IPS-20b (cell line): ENCODE data around the gene IDH1.

Source experiments
- H3K27ac ChIP-seq: one replicate; pipeline ENCODE4 v1.5.1; 2013; ENCODE audit warnings: low read length
- H3K27me3 ChIP-seq: 2 replicates; pipeline ENCODE4 v1.6.1; 2013; ENCODE audit warnings: mild to moderate bottlenecking, low read length, inconsistent platforms; ENCODE audit not compliant: insufficient read depth
- H3K36me3 ChIP-seq: 2 replicates; pipeline ENCODE4 v1.6.1; 2013; ENCODE audit warnings: low read depth, mild to moderate bottlenecking, inconsistent platforms, low read length, moderate library complexity; ENCODE audit not compliant: insufficient read depth
- H3K4me1 ChIP-seq: 2 replicates; pipeline ENCODE4 v1.6.1; 2013; ENCODE audit warnings: mild to moderate bottlenecking, control low read depth, inconsistent platforms, low read length, moderate library complexity; ENCODE audit not compliant: insufficient read depth
- H3K4me3 ChIP-seq: 2 replicates; pipeline ENCODE4 v1.5.1; 2013; ENCODE audit warnings: mild to moderate bottlenecking, low read length, inconsistent platforms
- H3K9ac ChIP-seq: 2 replicates; pipeline ENCODE4 v1.6.1; 2013; ENCODE audit warnings: low read depth, mild to moderate bottlenecking, inconsistent platforms, low read length, moderate library complexity
- H3K9me3 ChIP-seq: 2 replicates; pipeline ENCODE4 v1.6.1; 2013; ENCODE audit warnings: mild to moderate bottlenecking, low read depth, low read length, inconsistent platforms; ENCODE audit not compliant: insufficient read depth

IDH1 gene

GRCh38 chr2:208254871-208255556 lies at the start of gene IDH1:
Gene IDH1 (minus strand): TSS chr2:208255071. CDS start chr2:208251551, 3,520 bp downstream.
- peak within 1 kb of the TSS; percentile 94 for H3K27ac ChIP-seq
- peak within 1 kb of the TSS; percentile 96 for H3K9ac ChIP-seq
- H3K4me1 ChIP-seq: peaks cover 11% of the 10 kb centered on the region; the same call in 1 of the 2 replicates
- no peaks in the 10 kb centered on the region for H3K27me3 ChIP-seq
- peak within 1 kb of the TSS; percentile 98 for H3K4me3 ChIP-seq
- H3K9me3 ChIP-seq: no peaks in the 10 kb centered on the region
- H3K36me3 ChIP-seq: peaks cover 40% of the 10 kb centered on the region

DNA sequence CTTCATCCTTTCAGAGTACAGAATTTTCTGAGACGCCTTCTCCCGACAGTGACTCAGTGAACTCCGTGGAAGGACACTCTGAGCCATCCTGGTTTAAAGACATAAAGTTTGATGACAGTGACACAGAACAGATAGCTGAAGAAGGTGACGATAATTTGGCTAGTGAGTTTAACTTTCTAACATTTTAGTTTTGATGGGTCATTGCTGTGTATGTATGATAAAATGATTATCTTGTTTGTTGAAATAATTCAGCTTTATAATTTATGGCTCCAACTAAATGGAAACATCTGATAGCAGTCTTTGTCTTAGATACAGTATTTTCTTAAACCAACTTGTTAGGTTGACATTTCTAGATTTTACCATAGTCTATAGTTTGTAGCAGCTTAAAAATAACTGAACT lies 49.3 kb upstream of the IDH1 start:
- Histone ChIP-seq H3K9ac (no peak overlapping the region), H3K27ac (no peak overlapping the region), H3K4me3 (no peak overlapping the region), H3K4me1 (no peaks in the 10 kb centered on the region; the same call in 1 of the 2 replicates), H3K36me3 (peaks cover 70% of the 10 kb centered on the region), H3K27me3 (no peaks in the 10 kb centered on the region), H3K9me3 (no peaks in the 10 kb centered on the region)

DNA sequence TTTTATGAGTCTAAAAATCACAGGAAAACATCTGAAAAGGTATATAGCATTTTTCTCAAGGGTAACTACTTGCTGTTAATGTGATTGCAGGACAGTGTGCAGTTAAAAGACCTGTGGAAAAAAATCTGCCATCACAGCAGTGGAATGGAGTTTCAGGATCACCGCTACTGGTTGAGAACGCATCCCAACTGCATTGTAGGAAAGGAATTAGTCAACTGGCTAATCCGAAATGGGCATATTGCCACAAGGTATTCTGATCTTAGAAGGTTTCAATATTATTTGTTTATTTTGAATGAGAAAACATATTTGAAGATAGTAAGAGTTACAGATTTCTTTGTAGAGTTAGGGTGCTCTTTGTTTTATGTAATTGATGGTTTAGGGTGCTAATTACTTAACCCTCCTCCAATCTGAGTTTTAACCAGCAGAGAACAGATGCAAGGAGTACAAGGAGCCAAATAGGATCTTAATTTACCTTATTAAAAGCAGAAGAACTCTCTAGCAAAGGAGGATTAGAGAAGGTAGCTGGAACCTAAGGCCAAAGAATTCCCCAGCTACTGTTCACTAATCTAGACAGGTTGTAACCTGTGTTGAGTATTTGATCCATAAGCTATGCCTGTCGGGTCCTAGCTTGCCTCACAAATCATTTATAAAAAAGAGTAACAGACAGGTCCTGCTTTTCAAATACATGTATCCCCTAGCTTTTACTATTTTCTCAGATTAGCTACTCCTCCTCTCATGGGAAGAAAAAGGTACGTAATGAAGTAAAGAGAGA lies 46.2 kb upstream of the IDH1 start:
- H3K4me1 ChIP-seq: no peaks in the 10 kb centered on the region; the same call in 1 of the 2 replicates
- H3K9me3 ChIP-seq: no peaks in the 10 kb centered on the region
- no peaks in the 10 kb centered on the region for H3K27me3 ChIP-seq
- H3K4me3 ChIP-seq: no peak overlapping the region
- no peak overlapping the region for H3K9ac ChIP-seq
- no peak overlapping the region for H3K27ac ChIP-seq
- peaks cover 87% of the 10 kb centered on the region for H3K36me3 ChIP-seq

DNA sequence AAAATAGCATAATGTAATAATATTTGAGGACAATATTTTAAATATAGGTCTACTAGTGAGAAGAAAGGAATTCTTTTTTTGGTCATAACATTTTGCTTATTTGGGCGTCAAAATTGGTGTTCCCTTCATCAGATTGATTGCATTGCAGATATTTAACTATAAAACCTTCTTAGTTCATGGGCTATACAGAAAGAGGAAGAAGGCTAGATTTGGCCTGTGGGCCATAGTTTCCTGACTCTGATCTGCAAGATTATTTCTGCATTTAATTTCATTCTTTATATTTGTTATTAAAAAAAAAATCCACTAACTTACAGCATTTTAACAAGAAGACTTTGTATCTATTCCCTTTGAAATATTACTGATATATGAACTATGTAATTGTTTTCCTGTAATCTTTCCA lies 43.1 kb upstream of the IDH1 start:
- Histone ChIP-seq H3K27me3 (no peaks in the 10 kb centered on the region), H3K4me3 (no peak overlapping the region), H3K27ac (no peak overlapping the region), H3K36me3 (peaks cover 85% of the 10 kb centered on the region), H3K4me1 (no peaks in the 10 kb centered on the region), H3K9me3 (no peaks in the 10 kb centered on the region), H3K9ac (no peak overlapping the region)

DNA sequence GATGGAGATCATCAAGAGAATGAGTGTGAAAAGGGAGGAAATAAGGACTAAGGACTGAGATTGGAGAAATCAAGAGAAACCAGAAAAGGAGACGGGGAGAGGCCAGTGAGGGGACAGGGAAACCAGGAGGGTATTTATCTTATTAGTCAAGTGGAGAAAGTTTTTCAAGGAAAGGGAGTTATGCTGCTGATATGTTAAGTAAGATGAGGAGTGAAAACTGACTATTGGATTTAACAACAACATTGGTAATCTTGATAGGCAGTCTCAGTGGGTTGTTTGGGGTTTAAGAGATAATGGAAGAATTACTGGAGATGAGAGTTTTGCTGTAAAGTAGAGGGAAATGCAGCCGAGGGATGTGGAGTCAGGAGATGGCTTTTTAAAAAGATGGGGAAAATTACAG lies 41.7 kb upstream of the IDH1 start:
- Histone ChIP-seq H3K27ac (no peak overlapping the region), H3K9me3 (no peaks in the 10 kb centered on the region), H3K36me3 (peaks cover 81% of the 10 kb centered on the region), H3K27me3 (no peaks in the 10 kb centered on the region), H3K4me1 (no peaks in the 10 kb centered on the region), H3K9ac (no peak overlapping the region), H3K4me3 (no peak overlapping the region)

DNA sequence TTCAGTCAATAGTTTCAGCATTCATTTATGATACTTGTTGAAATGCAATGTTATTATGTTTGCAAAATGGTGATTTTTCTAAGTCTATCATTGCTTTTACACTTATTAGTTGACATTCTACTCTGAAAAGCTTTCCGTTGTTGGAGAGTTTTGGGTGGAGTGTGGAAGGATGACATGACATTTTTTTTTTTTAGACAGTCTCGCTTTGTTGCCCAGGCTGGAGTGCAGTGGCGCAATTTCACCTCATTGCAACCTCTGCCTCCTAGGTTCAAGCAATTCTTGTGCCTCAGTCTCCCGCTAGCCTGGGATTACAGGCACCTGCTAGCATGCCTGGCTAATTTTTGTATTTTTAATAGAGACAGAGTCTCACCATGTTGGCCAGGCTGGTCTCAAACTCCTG lies 41.0 kb upstream of the IDH1 start:
- Histone ChIP-seq H3K9me3 (peaks cover under 1% of the 10 kb centered on the region; the same call in 1 of the 2 replicates), H3K27ac (no peak overlapping the region), H3K9ac (no peak overlapping the region), H3K4me3 (no peak overlapping the region), H3K27me3 (no peaks in the 10 kb centered on the region), H3K36me3 (peaks cover 76% of the 10 kb centered on the region), H3K4me1 (no peaks in the 10 kb centered on the region)

DNA sequence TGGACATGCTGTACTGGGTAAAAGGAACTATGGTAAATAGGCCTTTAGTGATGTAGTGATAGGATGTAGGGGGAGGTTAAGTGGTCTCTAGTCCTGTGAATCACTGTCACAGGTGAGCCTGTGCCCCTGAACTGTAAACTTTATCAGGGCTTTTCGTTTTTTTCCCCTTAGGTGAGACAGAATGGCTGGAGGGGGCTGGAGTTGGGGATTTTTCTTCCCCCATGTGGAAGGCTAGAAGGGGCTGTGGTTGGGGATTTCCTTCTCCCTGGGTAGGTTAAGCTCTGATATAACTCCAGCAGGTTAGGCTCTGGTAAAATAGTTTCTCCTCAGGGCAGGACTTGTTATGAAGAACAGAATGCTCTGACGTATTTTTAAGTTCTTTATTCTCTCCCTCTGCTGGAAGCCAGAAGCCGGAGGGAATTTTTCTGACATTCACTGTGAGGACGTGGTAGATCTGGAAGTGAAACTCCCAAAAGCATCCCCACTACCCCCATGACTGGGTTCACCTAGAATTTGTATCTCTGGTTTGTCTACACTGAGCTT lies 39.7 kb upstream of the IDH1 start:
- peaks cover 77% of the 10 kb centered on the region for H3K36me3 ChIP-seq
- H3K9ac ChIP-seq: no peak overlapping the region
- no peaks in the 10 kb centered on the region for H3K27me3 ChIP-seq
- peaks cover 10% of the 10 kb centered on the region; the same call in 1 of the 2 replicates for H3K9me3 ChIP-seq
- H3K4me3 ChIP-seq: no peak overlapping the region
- H3K4me1 ChIP-seq: no peaks in the 10 kb centered on the region
- no peak overlapping the region for H3K27ac ChIP-seq

DNA sequence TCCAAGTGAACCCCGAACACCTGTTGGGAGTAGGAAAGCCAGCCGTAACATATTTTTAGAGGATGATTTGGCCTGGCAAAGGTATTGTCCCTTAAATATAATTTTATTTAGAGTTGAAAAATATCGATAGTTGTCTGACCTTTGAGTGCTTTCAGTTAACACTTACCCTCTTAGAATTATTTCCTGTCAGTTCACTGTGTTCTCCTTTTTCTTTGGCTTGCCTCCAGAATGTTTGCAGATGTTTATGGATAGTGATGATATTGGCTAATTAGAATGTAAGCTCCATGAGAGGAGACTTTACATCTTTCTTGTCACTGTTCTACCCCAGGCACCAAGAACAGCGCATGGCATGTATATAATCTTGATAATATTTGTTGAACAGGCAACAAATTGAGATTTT lies 31.0 kb upstream of the IDH1 start:
- H3K27ac ChIP-seq: no peak overlapping the region

GRCh38 chr2:208280933-208281332 lies 26.1 kb upstream of the IDH1 start:
- Histone ChIP-seq H3K9me3 (no peaks in the 10 kb centered on the region), H3K27me3 (no peaks in the 10 kb centered on the region), H3K4me3 (no peak overlapping the region), H3K4me1 (no peaks in the 10 kb centered on the region), H3K36me3 (peaks cover 83% of the 10 kb centered on the region), H3K27ac (no peak overlapping the region), H3K9ac (no peak overlapping the region)

More for the DNA sequence above, 31.0 kb upstream of the IDH1 start:
- Histone ChIP-seq H3K4me3 (no peak overlapping the region), H3K9ac (no peak overlapping the region), H3K27me3 (no peaks in the 10 kb centered on the region), H3K9me3 (peaks cover 9% of the 10 kb centered on the region; the same call in 1 of the 2 replicates), H3K4me1 (no peaks in the 10 kb centered on the region), H3K36me3 (peaks cover 80% of the 10 kb centered on the region)

GRCh38 chr2:208280234-208280633 lies 25.4 kb upstream of the IDH1 start:
- H3K4me1 ChIP-seq: no peaks in the 10 kb centered on the region
- no peak overlapping the region for H3K4me3 ChIP-seq
- H3K36me3 ChIP-seq: peaks cover 83% of the 10 kb centered on the region
- no peaks in the 10 kb centered on the region for H3K27me3 ChIP-seq
- no peak overlapping the region for H3K27ac ChIP-seq
- no peak overlapping the region for H3K9ac ChIP-seq
- H3K9me3 ChIP-seq: no peaks in the 10 kb centered on the region

DNA sequence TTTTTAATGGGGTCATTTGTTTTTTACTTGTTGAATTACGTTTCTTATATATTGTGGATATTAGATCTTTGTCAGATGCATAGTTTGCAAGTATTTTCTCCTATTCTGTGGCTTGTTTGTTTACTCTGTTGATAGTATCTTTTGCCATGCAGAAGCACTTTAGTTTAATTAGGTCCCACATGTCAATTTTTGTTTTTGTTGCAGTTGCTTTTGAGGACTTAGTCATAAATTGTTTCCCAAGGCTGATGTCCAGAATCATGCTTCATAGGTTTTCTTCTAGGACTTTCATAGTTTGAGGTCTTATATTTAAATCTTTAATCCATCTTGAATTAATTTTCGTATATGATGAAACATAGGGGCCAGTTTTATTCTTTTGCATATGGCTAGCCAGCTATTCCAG lies 24.4 kb upstream of the IDH1 start:
- H3K9me3 ChIP-seq: no peaks in the 10 kb centered on the region
- no peak overlapping the region for H3K9ac ChIP-seq
- no peak overlapping the region for H3K27ac ChIP-seq
- no peaks in the 10 kb centered on the region for H3K4me1 ChIP-seq
- no peak overlapping the region for H3K4me3 ChIP-seq
- peaks cover 92% of the 10 kb centered on the region for H3K36me3 ChIP-seq
- H3K27me3 ChIP-seq: no peaks in the 10 kb centered on the region

DNA sequence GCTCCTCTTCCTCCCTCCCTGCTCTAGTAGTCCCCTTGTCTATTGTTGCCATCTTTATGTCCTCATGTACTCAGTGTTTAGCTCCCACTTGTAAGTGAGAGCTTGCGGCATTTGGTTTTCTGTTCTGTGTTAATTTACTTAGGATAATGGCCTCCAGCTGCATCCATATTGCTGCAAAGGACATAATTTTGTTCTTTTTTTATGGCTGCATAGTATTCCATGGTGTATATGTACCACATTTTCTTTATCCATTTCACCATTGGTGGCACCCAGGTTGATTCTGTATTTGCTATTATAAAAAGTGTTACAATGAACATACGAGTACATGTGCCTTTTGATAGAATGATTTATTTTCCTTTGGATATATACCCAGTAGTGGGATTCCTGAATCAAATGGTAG lies 23.7 kb upstream of the IDH1 start:
- H3K36me3 ChIP-seq: peaks cover 96% of the 10 kb centered on the region
- H3K27ac ChIP-seq: no peak overlapping the region
- no peaks in the 10 kb centered on the region for H3K4me1 ChIP-seq
- no peak overlapping the region for H3K9ac ChIP-seq
- no peaks in the 10 kb centered on the region for H3K9me3 ChIP-seq
- no peak overlapping the region for H3K4me3 ChIP-seq
- H3K27me3 ChIP-seq: no peaks in the 10 kb centered on the region
